A549 (cell line): Measurements from ENCODE around the gene FNDC10.

ENCODE experiments used
- CTCF ChIP-seq: fragments of >200 bp; sonication (Bioruptor Twin); formaldehyde crosslinking; IDR thresholded peaks from 3 replicates; pipeline ENCODE4 v1.5.1; 2016
- EP300 ChIP-seq, 2 experiments: fragments of >200 bp; sonication (Bioruptor Twin); formaldehyde crosslinking; IDR thresholded peaks; 2 replicates in 1 of 2; 3 replicates in 1 of 2; pipeline ENCODE4 v1.6.1; 2016 to 2017
- JUN ChIP-seq, 2 experiments: fragments of >200 bp; sonication (Bioruptor Twin); formaldehyde crosslinking; IDR thresholded peaks; 2 replicates in 1 of 2; 3 replicates in 1 of 2; pipeline ENCODE4 v1.6.1; 2016 to 2017
- POLR2A ChIP-seq: IDR thresholded peaks from 2 replicates; pipeline ENCODE4 v1.6.1; 2012; ENCODE audit warnings: mild to moderate bottlenecking, low read length
- RAD21 ChIP-seq, 2 experiments: fragments of >200 bp in 1 of 2; sonication (Bioruptor Twin) in 1 of 2; formaldehyde crosslinking in 1 of 2; IDR thresholded peaks in 1 of 2; conservative IDR thresholded peaks in 1 of 2; 2 replicates in 1 of 2; 3 replicates in 1 of 2; pipeline ENCODE4 v1.6.1; 2012 to 2018; ENCODE audit warnings: inconsistent platforms in 1 of 2
- RCOR1 ChIP-seq: fragments of 150-350 bp; IDR thresholded peaks from 2 replicates; pipeline ENCODE4 v1.6.1; 2014; ENCODE audit warnings: antibody characterized with exemption, low read length, low read depth
- SREBF2 ChIP-seq: fragments of 450-650 bp; IDR thresholded peaks from 2 replicates; pipeline ENCODE4 v1.6.1; 2014; ENCODE audit warnings: mild to moderate bottlenecking, moderate library complexity

DNA sequence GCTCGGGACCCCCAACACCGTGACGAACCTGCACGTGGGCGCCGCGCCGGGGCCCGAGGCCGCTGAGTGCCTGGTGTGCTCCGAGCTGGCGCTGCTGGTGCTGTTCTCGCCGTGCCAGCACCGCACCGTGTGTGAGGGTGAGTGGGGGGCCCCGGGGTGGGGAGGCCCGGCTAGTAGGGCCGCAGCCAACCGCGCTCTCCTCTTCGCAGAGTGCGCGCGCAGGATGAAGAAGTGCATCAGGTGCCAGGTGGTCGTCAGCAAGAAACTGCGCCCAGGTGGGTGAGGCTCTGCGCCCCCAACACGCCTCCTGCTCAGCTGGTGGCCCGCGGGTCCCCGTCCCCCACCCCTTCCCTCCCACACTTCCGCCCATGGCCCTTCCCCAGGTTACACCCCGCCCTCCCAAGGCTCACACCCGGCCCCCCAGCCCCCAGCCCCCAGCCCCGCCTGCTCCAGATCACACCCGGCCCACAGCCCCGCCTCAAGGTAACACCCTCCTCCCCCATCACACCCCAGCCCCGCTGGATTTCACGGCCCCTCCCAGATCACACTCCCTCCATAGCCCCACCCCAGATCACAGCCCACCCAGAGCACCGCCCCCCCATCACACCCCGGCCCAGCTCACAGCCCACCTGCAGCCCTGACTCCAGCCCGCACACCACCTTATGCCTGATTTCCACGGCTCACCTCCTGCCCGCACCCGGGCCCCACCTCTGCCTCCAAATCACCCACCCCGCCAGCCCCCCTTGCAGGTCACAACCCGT is 29.7 kb upstream of the FNDC10 start:
- TF ChIP-seq RAD21 (conservative IDR thresholded peaks at IDR 0.05 in 1 of 2, IDR thresholded peaks at IDR 0.05 in 1 of 2) (no peak), CTCF (no peak), EP300 (IDR thresholded peaks at IDR 0.05) (no peak), JUN (IDR thresholded peaks at IDR 0.05) (no peak), RCOR1 (no peak), POLR2A (no peak), SREBF2 (no peak)
